ENCODE results near the gene CXXC1.
A peak's percentile ranks its signal among the peaks of the same experiment; 100 is the strongest.

The CXXC1 gene

GRCh38 chr18:50274941-50275340 is 12.6 kb downstream of the CXXC1 start:
- DNase-seq (ENCODE audit: low read depth): no peak
- no peak for TF ChIP-seq CTCF (conservative IDR thresholded peaks at IDR 0.05; ENCODE audit: control insufficient read depth, insufficient read depth, low read depth, low read length)
- no peak overlapping the region for H3K4me3 ChIP-seq (ENCODE audit: control insufficient read depth, low read depth, low read length)

- H3K4me3 ChIP-seq (ENCODE audit: control insufficient read depth, low read depth, low read length): no peak overlapping the region
- TF ChIP-seq CTCF (conservative IDR thresholded peaks at IDR 0.05; ENCODE audit: control insufficient read depth, insufficient read depth, low read depth, low read length): no peak
- no peak for DNase-seq (ENCODE audit: low read depth)
Observed at GRCh38 chr18:50274044-50274442, 13.4 kb downstream of the CXXC1 start.

GRCh38 chr18:50273203-50274043 is 14.1 kb downstream of the CXXC1 start:
- DNase-seq (ENCODE audit: low read depth): no peak
- no peak overlapping the region for H3K4me3 ChIP-seq (ENCODE audit: control insufficient read depth, low read depth, low read length)
- no peak for TF ChIP-seq CTCF (conservative IDR thresholded peaks at IDR 0.05; ENCODE audit: control insufficient read depth, insufficient read depth, low read depth, low read length)

GRCh38 chr18:50272568-50272967 is 14.9 kb downstream of the CXXC1 start:
- H3K4me3 ChIP-seq (ENCODE audit: control insufficient read depth, low read depth, low read length): no peak overlapping the region
- no peak for DNase-seq (ENCODE audit: low read depth)
- TF ChIP-seq CTCF (conservative IDR thresholded peaks at IDR 0.05; ENCODE audit: control insufficient read depth, insufficient read depth, low read depth, low read length): no peak

- H3K4me3 ChIP-seq (ENCODE audit: control insufficient read depth, low read depth, low read length): peak overlapping the region; percentile 56
- peak; percentile 72 for DNase-seq (ENCODE audit: low read depth)
- peak; percentile 67 for TF ChIP-seq CTCF (conservative IDR thresholded peaks at IDR 0.05; ENCODE audit: control insufficient read depth, insufficient read depth, low read depth, low read length)
Observed at GRCh38 chr18:50268022-50268747, 19.3 kb downstream of the CXXC1 start.

GRCh38 chr18:50266248-50266704 is 21.2 kb downstream of the CXXC1 start, which contains the start of gene CFAP53:
TSS of gene CFAP53 (minus strand) at chr18:50266495. CDS start at chr18:50266404, 91 bp downstream.
- DNase-seq (ENCODE audit: low read depth): peak; percentile 81
- no peak for TF ChIP-seq CTCF (conservative IDR thresholded peaks at IDR 0.05; ENCODE audit: control insufficient read depth, insufficient read depth, low read depth, low read length)
- peak within 1 kb of the TSS; percentile 79 for H3K4me3 ChIP-seq (ENCODE audit: control insufficient read depth, low read depth, low read length)
